Lower leg skin (tissue), 4 donors: ENCODE results near the gene IQCC. TPM values are rescaled to one million over a fixed set of nuclear protein-coding genes. Genes with fewer than 3 reads are reported as not detected.

Source experiments
- DNase-seq, 2 donors: peaks; one replicate each; pipeline ENCODE4 v3.0.0-alpha.2; 2019; ENCODE audit warnings: low spot score in 2 of 2
- H3K4me3 ChIP-seq: fragments of 200-600 bp; sonication (generic); 2 replicates; pipeline ENCODE4 v1.5.1; 2017; ENCODE audit warnings: mild to moderate bottlenecking, low read depth; ENCODE audit not compliant: poor library complexity, severe bottlenecking
- CTCF ChIP-seq, 3 donors: fragments of 450-650 bp; IDR thresholded peaks; one replicate each; pipeline ENCODE4 v1.5.1; 2016; ENCODE audit warnings: antibody characterized with exemption in 3 of 3, mild to moderate bottlenecking in 3 of 3, moderate library complexity in 2 of 3
- POLR2A ChIP-seq, 2 donors: fragments of 450-650 bp; IDR thresholded peaks; one replicate each; pipeline ENCODE4 v1.6.1; 2016 to 2017; ENCODE audit warnings: antibody characterized with exemption in 2 of 2, mild to moderate bottlenecking in 1 of 2, moderate library complexity in 1 of 2
- WGBS, 2 donors: methylation state at CpG; one replicate each; pipeline ENCODE4 v1.1.5; 2018; 5-methylcytosine and 5-hydroxymethylcytosine counted together
- intact Hi-C: fragments of 100-400 bp; cut with DNase I; formaldehyde crosslinking; loops from one replicate; pipeline ENCODE4 v1.15.0; 2023; ENCODE audit warnings: low total_unique reads
- total RNA-seq, 4 donors: library from RNA; depleted of rRNA; stranded (reverse); fragments of >200 nt; gene quantifications; one replicate each; pipeline ENCODE4 v1.1.0, GENCODE V29; 2016

IQCC gene
- total RNA-seq, 4 donors from 2014 or later: 3.4 to 6.5 (median 4.7) TPM

- H3K4me3 ChIP-seq: peak overlapping the region; percentile 45
- no peak for DNase-seq
- intact Hi-C loops: no loop called here
- TF ChIP-seq POLR2A (IDR thresholded peaks at IDR 0.05) (no peak), CTCF (IDR thresholded peaks at IDR 0.05) (no peak)
- WGBS, 2 donors: 24 to 29% methylated on average over 26 of the region's 26 CpGs
Measured at GRCh38 chr1:32204943-32205361, 519 bp upstream of the IQCC start.

- 84 to 86% methylated on average over 6 of the region's 6 CpGs for WGBS, 2 donors
- intact Hi-C loops: no loop called here
- H3K4me3 ChIP-seq: no peak overlapping the region
- no peak for DNase-seq
- TF ChIP-seq POLR2A (IDR thresholded peaks at IDR 0.05) (no peak), CTCF (IDR thresholded peaks at IDR 0.05) (no peak)
Measured at GRCh38 chr1:32208469-32208868, 3.0 kb downstream of the IQCC start.

DNA sequence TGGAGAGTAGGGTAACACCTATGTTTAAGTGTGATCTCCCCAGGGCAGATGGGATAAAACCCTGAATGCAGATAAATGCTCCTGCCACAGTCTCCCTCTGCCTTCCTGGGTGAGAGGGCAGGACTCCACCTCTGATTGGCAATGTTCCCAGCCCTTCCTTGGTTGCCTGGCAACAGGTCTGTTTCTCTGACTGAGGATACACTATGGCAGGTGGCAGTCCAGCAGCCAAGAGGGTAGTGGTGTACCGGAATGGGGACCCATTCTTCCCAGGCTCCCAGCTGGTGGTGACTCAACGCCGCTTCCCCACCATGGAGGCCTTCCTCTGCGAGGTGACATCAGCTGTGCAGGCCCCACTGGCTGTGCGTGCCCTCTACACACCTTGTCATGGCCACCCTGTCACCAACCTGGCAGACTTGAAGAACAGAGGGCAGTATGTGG is 3.4 kb downstream of the IQCC start, which contains the start of gene DCDC2B:
DCDC2B (plus strand) TSS at position 199 of the 438 bp plus-strand sequence; CDS start at position 204, 5 bp downstream.
- 64 to 75% methylated on average over 5 of the region's 5 CpGs for WGBS, 2 donors
- intact Hi-C loops: no loop called here
- no peak within 1 kb of the TSS for H3K4me3 ChIP-seq
- TF ChIP-seq POLR2A (IDR thresholded peaks at IDR 0.05) (no peak), CTCF (IDR thresholded peaks at IDR 0.05) (no peak)
- peak in 1 of 2 donors; percentile 33 for DNase-seq

DNA sequence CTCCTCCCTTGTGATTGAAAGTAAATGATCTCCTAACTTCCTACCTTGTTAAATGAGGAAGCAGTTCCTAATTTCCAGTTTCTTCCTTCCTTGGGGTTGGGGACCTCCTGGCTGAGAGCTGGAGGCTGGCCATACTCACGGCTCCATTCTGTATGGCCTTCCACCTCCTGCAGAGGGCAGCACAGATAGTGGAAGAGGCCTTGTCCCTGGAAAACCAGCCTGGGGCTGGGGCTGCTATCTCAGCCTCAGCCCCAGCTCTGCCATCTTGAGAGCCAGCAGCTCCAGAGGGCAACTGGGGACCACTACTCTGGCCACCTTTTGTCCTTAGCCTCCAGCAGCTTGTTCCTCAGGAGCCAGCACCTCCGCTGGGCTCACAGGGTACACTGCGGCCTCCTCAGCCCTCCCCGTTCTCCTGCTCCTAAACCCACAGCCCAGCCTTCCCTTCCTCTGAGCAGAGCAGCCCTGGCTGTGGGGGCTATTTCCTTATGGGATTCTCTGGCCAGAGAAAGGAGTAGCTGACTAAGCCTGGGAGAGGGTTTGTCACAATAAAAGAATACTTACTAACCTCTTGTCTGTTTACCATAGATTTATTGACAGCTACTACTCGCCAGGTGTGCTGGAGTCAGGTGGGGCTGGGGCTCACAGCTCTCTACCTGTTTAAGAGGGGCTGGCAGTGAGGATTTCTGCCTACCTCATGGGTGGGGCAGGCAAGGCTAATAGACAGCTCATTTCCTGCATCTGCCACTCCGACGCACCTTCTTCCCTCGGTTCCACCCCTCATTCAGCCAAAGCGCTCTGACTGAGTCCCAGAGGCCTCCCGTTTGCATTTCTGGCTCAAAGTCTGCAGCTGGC is 10.4 kb downstream of the IQCC start:
- no peak for DNase-seq
- TF ChIP-seq CTCF (IDR thresholded peaks at IDR 0.05): no peak
- no peak for TF ChIP-seq POLR2A (IDR thresholded peaks at IDR 0.05)
- intact Hi-C loops: no loop called here
- WGBS, 2 donors: 61 to 70% methylated on average over 10 of the region's 10 CpGs
- no peak overlapping the region for H3K4me3 ChIP-seq

GRCh38 chr1:32216566-32216965 is 11.1 kb downstream of the IQCC start:
- TF ChIP-seq POLR2A (IDR thresholded peaks at IDR 0.05): no peak
- TF ChIP-seq CTCF (IDR thresholded peaks at IDR 0.05): no peak
- no peak overlapping the region for H3K4me3 ChIP-seq
- intact Hi-C loops: no loop called here
- WGBS, 2 donors: 91 to 94% methylated on average over 5 of the region's 5 CpGs
- no peak for DNase-seq
